HG03108 (cell line): Measurements from ENCODE around the gene DOK7.

Source experiments
- ATAC-seq: cut with Tn5 transposase; IDR thresholded peaks from one replicate; pipeline ENCODE4 v1.9.1; 2021; ENCODE audit warnings: moderate library complexity; ENCODE audit not compliant: unreplicated experiment

The DOK7 gene

DNA sequence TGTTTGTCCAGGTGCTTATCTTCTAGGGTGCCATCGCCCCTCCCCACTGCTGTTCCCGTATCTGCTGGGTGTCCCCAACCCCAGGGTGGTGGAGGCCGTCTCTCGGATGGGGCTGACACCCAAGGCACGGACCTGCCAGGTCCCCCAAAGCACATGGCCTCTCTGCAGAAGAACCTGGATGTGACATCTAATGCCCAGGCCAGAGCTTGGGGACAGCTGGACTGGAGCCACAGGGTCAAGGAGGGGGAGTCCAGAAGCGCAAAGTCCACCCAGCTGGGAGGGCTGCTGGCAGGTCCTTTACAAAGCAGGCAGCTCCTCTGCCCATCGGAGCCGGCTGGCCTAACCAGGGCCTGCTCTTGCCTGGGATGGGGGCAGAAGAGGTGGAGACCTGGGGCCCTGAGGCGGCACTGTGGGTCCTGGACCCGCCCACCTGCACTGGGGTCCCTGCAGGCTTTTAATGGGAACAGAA, 751 bp upstream of the DOK7 start:
- ATAC-seq, result no peak

DNA sequence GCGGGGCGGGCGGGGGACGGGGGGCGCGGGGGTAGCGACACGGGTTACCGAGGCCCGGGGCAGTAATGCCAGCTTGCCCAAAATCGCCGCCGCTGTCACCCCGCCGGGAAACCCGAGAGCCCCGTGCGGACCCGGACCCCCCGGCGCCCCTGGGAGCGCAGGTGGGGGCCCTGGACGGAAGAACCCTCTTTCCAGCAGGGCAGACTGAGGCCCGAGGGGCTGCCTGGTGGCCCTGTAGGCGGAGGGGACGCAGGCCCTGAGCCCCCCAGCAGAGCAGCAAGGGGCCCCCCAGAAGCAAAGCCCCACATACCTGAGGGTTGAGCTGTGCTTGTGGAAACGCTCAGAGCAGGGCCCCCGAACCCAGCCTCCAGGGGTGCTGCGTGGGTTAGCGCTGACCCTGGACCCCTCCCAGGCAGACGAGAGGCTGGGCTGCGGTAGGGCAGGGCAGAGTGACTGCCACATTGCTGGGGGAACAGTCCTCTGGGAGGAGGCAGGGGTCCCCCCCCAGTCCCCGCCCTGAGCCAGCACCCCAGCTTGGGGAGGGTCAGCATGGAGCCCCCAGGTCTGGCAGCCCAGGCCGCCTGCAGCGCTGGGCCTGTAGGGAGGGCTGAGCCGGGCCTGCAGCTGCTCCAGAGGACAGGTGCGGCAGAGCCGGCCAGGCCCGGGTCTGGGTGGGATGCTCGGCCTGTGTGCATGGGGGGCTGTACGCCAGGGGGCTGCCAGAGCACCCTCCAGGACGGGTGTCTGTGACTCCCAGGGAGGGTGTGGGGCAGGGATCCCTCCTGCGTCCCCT, 646 bp downstream of the DOK7 start:
- ATAC-seq, result no peak

DNA sequence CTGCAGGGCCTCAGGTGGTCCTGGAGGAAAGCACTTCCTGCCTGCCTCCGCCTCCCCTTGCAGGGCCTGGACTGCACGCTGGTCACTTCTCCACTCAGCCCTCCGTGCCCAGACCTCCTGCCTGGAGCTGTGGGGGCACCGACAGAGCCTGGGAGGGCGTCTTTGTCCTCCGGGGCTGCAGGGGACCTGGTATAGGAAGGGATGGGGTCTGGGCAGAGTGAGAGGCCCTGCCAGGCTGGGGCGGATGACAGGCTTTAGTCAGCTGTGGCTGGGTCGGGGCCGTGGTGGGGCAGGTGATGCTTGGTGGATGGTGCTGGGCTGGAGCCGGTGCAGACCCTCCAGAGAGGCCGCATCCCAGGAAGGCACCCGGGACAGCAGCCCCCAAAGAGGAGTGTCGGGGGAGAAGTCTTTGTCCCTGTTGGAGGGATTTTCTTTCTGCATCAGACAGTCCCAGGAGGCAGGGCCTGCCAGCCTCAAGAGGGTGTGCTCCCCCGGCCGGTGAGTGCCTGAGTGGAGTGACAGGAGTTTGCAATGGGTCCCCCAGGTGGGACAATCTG, 1.3 kb downstream of the DOK7 start:
- ATAC-seq, result no peak

DNA sequence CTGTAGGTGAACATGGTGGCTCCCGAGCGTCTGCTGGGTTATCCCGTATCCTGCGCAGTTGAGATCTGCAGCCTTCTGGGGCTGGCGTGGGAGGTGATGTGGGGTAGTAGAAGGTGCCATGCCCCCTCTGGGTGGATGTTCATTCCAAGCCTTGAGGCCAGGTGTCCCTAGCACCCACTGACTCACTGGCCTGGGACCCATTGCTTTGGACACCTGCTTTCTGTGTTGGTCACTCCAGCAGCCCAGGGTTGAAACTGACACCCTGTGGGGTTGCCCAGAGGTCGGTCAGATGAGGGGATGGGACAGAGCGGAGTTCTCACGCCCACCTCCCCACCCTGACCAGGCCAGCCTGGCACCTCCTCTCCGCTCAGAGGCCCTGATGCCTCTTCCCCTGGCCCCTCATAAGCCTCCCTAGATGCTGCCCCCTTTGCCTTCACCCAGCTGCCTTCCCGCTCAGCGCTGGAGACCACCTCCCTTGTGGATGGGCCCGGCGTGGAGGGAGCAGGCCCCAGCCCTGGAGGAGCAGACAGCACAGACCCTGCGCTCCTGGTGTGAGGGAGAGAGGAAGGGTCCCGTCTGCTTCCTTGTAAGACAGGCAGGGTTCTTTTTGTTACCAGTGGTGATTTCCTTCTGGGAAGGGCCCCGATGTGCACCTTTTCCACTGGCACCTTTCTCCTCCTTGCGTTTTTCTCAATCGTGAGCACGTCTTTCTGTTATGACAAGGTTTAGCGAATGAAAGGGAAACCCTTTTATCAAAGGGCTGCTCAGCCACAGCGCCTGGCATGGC, 2.0 kb downstream of the DOK7 start:
- no peak for ATAC-seq

DNA sequence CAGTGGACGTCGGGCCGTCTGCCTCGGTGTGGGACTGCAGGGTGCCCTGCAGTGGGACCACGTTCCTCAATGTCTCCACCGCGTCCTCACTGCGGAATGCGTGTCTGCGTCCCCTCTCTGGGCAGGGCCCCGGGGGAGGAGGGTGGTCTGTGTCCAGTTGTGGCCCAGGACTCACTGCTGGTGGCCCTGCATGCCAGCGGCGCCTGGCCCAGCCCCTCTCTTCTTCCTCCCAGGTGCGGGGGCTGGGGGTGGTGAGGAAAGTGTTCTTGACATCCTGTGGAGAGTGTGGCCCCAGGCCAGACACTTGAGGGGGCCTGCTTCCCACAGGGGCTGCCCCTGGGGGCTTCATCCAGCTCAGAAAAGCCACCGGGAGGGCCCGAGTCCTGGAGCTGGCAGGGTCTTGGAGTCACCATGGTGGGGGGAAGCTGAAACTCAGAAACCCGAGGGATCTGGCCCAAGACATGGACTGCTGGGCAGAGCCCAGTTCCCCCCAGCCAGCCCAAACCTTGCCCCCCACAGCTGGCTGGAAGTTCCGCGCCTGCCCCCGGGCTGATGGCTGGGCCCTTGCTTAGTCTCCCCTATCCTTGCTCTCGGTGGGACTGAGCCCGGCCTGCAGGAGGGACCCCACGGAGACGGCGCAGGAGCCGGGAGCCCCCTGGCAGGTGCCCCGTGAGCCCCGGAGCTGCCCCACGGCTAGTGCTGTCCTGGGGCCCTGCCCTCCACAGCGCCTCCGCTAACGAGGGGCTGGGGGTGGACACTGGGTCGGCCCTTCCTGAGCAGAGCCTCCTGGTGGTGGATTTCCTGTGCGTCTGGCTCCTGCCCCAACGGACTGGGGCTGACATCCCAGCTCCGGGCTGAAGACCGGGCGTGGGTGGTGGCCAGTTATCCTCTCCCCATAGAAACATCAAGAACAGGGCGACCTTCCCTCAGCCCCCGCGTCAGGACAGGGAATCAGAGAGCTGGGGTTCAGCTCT, 2.9 kb downstream of the DOK7 start:
- no peak for ATAC-seq

DNA sequence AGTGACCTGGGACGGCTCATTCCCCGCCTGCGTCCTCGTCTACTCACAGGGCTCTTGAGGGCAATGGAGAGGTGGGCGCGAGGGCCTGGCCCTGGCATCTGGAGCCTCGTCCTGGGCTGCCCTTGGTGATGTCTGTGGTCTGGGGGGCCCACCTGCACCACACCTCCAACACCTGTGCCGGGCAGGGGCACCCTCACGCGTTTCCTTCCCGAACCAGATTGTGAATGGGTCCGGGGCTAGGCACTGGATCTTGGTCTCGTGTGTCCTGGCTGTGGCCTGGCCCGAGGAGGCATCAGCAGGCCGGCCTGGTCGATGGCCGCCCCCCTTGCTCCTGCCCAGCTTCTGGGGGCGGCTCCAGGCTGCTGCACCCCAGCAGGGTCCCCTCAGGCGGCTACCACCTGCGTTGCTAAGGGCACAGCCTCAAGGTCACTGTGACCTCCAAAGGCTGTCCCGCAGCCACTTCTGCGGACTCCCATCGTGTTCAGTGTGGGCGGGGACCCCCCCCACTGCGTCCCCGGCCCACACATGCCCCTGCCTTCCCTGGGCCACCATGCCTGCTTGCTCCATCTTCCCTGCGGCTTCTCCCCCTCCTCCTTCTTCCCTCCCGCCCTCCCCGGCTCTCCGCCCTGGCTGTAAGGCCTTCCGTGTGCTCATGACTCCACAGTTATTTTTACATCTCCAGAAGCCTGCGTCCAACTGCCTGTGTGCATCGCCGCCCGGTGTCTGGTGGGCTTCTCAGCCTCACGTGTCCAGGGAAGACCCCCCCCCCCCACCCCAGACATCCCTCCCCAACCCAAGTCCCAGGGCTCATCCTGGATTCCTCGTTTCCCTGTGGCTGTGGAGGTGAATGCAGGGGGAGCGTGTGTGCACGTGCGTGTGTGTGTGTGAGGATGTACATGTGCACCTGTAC, 3.8 kb downstream of the DOK7 start:
- no peak for ATAC-seq

DNA sequence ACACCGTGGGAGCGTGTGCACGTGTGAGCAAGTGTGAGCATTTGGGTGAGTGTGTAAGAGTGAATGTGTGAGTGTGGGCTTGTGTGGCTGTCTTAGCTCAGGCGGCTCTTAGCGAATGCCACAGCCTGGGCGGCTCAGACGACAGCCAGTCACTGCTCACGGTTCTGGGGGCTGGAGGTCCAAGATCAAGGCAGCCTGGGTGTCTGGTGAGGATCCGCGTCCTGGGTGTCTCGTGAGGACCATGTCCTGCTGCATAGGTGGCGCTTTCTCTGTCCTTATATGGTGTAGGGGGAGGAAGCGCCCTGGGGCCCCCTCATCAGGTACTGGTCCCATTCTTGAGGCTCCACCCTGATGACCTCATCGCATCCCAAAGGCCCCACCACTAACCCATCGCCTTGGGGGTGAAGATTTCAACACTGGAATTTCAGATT, 4.5 kb downstream of the DOK7 start:
- no peak for ATAC-seq

DNA sequence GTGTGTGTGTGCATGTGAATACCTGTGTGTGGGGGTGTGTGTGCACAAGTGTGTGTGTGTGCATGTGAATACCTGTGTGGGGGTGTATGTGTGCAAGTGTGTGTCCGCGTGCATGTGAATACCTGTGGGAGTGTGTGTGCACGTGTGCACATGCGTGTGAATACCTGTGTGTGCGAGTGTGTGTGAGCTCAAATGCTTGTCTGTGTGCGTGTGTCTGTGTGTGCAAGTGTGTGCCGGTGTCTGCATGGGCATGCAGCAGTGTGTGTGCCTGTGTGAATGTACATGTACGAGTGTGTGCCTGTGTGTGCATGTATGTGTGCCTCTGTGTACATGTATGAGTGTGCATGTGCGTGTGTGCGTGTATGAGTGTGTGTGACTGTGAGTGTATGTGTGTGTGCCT, 5.0 kb downstream of the DOK7 start:
- no peak for ATAC-seq

DNA sequence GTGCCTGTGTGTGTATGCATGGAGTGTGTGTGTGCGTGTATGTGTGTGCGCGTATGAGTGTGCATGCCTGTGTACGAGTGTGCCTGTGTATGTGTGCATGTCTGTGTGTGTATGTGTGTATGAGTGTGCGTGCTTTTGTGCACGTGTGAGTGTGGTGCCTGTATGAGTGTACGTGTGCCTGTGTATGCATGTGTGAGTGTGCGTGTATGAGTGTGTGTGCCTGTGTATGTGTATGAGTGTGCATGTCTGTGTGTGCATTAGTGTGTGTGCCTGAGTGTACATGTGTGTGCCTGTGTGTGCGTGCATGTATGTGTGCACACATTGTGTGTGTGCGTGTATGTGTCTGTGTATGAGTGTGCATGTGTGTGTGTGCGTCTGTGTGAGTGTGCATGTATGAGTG, 5.7 kb downstream of the DOK7 start:
- ATAC-seq, result no peak

DNA sequence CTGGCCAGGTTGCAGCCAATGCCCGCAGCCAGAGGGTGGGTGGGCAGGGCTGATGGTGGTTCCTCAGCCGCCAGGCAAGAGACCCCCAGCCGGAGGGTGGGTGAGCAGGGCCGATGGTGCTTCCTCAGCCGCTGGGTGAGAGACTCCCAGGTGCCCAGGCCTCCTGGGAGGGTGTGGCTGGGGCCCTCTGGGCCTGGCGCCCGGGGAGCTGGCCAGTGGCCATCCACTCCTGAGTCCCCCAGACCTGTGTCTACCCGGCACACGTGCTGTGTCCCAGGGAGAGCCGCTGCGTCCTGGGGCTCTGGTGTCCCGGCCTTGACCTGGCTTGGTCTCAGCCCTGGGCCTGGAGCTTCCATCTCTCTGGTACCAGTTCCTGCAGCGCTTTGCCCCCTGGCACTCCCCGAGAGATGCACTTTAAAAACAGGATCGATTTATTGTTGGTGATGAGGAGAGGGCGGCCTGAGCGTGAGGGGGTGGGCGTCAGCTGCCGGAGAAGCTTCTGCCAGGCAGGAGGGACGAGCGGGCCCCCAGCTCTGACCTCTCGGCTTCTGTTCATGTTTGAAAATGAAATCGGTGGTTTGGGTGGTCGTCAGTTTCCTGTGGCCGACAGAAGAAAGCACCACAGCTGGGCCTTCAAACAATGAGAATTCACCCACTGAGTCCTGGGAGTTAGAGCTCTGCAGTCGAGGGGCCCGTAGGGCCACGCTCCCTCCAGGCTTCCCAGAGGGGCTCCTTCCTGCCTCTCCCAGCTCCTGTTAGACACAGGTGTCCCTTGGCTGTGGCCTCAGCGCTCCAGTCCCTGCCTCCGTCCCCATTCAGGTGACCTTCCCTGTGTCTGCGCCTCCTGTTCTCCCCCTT, 6.5 kb downstream of the DOK7 start:
- ATAC-seq, result no peak

DNA sequence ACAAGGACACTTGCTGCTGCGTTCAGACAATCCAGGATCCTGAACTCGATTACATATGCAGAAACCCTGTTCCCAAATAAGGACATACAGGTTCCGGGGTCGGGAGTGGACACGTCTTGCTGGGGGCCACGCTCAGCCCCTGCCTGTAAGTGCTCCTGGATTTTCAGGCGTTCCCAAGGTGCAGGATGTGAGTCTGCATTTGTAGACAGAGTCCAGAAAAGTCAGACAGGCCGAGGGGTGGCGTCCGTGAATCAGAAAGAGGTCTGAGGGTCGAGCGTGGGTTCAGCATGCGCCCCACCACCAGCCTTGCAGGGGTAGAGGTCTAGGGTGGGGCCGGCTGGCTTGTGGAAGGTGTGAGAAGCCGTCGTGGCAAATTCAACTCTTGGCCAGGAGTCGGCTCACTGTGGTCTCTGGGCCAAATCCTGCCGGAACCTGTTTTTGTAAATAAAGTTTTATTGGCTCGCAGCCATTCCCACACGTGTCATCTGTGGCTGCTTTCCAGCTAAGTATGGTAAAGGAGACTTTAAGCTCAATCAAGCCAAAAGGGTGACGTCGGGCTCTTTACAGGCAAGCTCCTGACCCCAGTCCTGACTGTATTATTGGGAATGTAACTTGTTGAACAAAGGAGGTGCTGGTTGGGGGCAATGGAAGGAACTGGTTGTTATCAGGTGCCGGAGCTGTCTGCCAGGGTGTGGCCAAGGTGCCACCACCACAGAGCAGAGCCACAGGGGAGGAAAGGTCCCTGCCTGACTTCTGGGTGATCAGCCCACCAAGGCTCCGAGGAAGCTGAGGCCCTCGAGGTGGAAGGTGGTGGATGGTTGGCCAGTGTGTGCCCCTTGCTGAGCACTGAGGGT, 7.4 kb downstream of the DOK7 start:
- no peak for ATAC-seq

DNA sequence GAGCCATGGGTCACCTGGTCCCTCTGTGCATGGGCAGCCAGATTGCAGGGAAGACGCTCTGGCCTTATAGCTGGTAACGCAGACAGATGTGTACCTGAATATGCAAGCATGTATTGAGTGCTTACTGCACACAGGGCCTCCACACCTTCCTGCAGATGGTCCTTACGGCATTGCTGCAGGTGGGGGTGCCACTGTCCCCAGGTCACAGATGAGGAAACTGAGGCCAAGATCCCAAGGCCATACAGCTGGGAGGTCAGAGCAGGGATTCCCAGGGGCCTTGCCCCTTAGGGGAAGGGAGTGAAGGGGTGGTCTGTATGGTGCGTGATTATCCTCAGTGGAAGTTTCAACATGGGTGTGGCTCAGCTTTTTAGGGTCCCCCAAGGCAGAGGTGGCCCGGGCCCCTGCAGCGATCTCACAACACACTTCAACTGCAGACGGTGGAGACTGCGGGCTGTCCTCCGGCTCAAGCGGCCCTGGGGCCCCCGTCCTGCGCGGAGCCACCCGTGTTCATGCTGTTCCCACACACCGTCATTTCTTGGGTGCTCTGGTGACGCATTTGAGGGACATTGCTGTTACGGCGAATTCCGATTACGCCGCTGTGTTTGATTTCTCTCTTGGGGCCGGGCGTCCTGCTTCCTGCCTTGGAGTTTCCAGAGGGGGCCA, 8.1 kb downstream of the DOK7 start:
- ATAC-seq, result no peak

DNA sequence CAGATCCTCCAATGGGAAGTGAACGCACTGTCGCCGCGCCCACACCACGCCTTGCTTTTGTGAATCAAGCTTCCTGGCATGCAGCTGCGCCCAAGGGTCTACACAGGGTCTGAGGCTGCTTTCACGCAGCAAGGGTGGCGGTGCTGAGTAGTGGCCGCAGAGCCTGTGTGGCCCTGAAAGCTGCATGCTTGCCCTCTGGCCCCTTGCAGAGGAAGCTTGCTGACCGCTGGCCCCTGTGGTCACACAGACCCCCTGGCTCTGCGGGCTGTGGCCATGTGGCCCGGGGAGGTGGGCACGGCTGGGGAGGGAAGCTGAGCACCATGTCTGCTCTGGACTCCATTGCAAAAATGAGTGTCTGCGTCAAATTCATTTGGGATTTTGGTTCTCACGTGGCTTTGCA, 8.8 kb downstream of the DOK7 start:
- no peak for ATAC-seq

DNA sequence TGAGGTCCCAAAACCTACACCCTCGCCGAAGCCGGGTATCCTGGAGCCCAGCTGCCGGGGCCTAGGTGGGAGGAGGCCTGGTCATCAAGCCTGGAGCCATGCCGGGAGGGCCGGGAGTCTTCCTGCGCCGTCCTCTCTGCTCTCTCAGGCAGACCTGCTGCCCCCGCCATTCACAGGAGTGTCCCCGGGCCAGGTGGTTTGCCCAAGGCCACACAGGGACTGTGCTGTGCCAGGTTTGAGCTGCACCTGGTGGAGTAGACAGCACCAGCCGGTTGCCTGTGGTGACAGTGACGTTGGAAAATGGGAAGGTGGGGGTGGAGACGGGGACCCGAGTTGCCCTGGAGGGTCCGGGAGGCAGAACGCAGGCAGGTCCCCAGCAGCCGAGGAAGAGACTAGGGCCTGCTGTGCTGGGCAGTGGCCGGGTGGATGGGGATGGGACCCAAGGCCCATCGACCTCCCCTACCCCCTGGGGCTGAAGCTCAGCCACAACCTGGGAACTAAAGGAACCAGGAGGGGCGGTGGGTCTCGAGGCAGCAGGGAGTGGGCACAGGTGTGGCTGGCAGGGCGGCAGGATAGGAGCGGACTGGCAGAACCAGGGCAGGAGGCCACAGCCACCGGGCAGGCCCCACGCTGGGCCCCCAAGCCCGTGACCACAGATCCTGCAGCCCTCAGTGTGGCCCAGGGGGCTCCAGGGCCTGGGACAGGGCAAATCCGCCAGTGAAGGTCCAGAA, 9.5 kb downstream of the DOK7 start:
- no peak for ATAC-seq

DNA sequence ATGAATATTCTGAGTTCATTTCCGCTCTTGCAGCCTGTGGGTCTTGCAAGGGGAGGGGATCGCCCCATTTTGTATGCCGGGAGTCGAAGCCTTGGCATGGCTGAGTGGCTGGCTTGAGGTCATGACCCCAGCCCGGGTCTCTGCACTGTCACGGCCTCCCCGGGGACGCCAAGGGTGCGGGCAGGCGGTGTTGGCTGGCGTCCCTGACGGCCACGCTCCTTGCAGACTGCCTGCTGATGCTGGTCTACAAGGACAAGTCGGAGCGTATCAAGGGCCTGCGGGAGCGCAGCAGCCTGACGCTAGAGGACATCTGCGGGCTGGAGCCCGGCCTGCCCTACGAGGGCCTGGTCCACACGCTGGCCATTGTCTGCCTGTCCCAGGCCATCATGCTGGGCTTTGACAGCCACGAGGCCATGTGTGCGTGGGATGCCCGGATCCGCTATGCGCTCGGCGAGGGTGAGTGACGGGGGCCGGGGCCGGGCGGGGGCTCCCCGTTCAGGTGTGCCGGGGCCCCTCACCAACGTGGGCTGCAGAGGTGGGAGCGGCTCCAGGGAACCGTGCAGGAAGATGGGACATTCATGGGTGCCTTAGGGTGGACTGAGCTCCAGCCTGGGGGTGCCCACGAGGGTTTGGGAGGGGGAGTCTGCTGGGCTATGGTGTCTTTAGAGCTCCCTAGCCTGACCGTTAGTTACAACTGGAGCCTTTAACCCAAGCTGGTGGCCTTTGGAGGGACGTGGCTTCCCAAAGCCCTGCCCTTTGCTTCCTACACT, 10.3 kb downstream of the DOK7 start:
- ATAC-seq, result no peak
